ENCODE results near the gene HMMR.
"Not testable (repeated sequence)": the region's sequence is repeated elsewhere in the genome, so short reads cannot be mapped to it uniquely, and the experiment has no call there.

The HMMR gene

GRCh38 chr5:163508753-163509152 lies 48.3 kb downstream of the HMMR start:
- DNase-seq (ENCODE audit: low read depth), result no peak

GRCh38 chr5:163509291-163509951 lies 49.0 kb downstream of the HMMR start:
- no peak for DNase-seq (ENCODE audit: low read depth)

DNA sequence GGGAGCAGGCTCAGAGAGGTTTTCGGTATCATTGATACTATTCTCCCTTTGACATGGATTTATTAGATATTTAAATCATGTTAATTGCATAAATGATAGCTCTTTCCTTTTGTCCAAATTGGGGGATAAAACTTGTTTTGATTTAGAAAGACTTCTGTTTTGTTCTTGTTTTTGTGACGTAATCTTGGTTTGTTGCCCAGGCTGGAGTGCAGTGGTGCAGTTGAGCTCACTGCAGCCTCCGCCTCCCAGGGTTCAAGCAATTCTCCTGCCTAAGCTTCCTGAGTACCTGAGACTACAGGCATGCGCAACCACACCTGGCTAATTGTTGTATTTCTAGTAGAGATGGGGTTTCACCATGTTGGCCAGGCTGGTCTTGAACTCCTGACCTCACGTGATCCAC lies 52.1 kb downstream of the HMMR start:
- DNase-seq (ENCODE audit: low read depth), result no peak

DNA sequence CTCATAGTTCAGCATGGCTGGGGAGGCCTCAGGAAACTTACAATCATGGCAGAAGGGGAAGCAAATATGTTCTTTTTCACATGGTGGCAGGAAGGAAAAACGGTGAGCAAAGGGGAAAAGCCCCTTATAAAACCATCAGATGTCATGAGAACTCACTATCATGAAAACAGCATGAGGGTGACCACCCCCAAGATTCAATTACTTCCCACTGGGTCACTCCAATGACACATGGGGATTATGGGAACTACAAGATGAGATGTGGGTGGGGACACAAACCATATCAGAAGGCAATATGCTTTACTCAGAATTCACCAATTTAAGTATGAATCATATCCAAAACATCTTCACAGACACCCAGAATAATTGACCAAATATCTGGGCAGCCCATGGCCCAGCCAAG lies 64.7 kb downstream of the HMMR start:
- DNase-seq (ENCODE audit: low read depth), result no peak

DNA sequence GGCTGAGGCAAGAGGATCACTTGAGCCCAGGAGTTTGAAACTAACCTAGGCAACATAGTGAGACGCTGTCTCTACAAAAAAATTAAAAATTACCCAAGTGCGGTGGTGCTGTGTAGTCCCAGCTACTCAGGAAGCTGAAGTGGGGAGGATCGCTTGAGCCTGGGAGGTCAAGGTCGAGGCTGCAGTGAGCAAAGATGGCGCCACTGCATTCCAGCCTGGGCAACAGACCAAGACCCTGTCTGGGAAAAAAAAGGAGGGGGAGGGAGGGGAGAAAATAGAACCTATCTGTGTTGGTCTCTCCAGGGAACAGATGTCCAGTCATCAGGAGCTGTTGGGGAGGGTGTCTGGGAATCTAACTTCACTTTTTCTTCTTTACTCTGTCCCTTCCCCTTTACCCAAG lies 69.3 kb downstream of the HMMR start:
- DNase-seq (ENCODE audit: low read depth), result no peak

DNA sequence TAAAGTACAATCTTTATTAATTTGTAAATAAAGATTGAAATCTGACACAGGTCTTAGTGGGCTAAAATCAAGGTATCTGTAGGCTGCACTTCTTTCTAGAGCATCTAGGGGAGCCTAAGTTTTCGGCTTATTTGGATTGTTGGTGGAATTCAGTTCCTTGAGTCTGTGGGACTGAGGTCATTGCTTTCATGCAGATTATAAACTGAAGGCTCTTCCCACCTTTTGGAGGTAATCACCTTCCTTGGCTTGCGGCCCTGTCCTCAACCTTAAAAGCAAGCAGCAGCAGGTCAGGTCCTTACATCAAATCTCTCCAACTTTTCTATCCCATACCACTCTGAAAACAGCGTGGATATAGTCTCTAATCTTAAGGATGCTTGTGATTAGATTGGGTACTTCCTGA lies 70.8 kb downstream of the HMMR start:
- no peak for DNase-seq (ENCODE audit: low read depth)

GRCh38 chr5:163532171-163533084 lies 72.0 kb downstream of the HMMR start:
- no peak for DNase-seq (ENCODE audit: low read depth)

- DNase-seq (ENCODE audit: low read depth), result no peak
Measured at GRCh38 chr5:163533223-163533622, 72.8 kb downstream of the HMMR start.

DNA sequence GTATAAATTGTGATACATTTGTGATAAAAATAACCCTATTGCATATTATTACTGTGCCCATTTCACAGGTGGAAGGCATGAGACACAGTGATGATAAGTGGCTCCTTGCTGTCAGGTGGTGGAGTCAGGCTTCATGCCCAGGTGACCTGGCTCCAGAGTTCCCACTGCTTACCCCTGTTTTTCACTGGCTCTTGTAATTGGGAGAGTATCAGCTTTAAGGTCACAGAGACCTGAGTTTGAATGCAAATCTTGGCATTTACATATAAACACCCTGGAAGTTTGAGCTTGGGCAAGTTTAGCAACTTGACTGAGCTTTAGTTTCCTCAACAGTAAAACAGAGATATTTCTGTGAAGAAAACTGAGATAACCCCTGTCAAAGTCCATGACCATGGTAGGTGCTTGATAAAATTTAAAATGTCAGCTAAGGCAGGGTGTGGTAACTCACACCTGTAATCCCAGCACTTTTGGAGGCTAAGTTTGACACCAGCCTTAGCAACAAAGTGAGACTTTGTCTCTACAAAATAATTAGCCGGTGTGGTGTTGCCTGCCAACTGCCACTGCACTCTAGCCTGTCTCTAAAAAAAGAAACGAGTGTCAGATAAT lies 74.2 kb downstream of the HMMR start:
- no peak for DNase-seq (ENCODE audit: low read depth)

DNA sequence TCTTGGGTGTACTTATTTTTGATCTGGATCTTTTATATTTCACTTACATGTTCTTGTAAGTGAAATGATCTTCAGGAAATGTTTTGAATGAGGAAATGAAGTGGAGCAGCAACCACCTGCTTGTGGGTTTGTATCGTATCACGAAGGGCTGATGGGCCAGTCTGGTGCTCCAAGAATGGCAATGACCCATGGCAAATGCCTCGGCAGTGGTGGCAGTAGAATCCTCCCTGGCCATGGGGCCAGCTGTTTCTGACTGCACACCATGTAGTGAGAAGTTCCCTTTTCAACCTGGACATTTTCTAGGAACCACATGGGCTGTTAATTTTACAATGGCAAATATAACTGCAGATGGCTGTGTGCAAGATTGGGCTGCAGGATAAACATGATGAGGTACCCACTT lies 74.9 kb downstream of the HMMR start:
- DNase-seq (ENCODE audit: low read depth), result no peak

DNA sequence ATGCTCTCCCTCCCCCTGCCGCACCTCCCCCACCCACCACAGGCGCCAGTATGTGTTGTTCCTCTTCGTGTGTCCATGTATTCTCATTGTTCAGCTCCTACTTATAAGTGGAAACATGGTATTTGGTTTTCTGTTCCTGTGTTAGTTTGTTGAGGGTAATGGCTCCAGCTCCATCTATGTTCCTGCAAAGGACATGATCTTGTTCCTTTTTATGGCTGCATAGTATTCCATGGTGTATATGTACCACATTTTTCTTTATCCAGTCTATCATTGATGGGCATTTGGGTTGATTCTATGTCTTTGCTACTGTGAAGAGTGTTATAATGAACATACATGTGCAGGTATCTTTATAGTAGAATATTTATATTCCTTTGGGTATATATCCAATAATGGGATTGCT lies 76.0 kb downstream of the HMMR start:
- not testable (repeated sequence) for DNase-seq (ENCODE audit: low read depth)

DNA sequence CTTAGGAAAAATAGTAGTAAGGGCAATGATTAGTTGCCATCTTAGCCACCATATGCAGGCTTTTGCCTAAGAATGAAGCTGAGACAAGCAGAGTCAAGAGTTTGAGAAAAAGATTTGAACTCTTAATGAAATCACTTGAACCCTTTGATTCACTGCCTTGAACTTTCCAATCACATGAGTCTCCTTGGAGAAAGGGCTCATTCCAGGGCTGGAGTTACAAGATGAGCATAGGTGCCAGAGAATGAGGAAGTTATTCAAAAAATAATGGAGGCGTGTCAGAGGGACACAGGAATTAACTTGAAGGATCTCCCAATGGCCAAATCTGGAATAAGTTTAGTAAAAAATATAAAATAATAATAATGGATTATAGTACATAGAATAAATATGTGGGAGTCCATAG lies 80.3 kb downstream of the HMMR start:
- DNase-seq (ENCODE audit: low read depth), result no peak
